ENCODE measurements around the gene ARMC2. TPM values are rescaled to one million over a fixed set of nuclear protein-coding genes. Genes with fewer than 3 reads are reported as not detected.

ARMC2 gene
- total and polyA plus RNA-seq, 2 donors (not counting 3 experiments of a cell fraction or from before 2014, with no cell fraction given), result 1.7 to 3.7 TPM

DNA sequence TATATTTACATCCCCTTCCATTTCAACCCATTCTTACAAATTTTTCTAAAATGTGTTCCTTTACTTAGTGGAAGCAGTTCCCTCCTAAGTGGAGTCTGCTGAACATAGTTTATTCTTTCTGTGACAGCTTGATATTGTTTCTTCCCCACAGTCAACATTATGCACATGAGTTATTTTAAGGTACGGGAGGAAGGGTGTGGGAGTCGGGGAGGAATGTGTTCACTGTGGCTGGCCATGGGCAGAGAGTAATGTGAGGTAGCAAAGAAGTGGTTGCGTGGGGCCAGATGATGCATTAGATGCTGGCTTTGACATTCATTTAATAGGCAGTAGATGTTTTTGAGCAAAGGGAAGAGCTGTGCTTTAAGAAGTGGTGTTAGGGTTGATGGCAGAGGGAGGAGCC, 98.5 kb downstream of the ARMC2 start:
- POLR2A ChIA-PET, result no interaction called here

More for the DNA sequence above, 98.5 kb downstream of the ARMC2 start:
- Histone ChIP-seq H3K79me2 (ENCODE audit: control insufficient read depth, insufficient read depth, low read length) (no peaks in the 10 kb centered on the region), H3K9me1 (replicated peaks; ENCODE audit: control insufficient read depth, extremely low read depth, insufficient read depth, low read length) (no peaks in the 10 kb centered on the region), H3K9me3 (replicated peaks; ENCODE audit: control insufficient read depth, insufficient read depth, low read length) (no peaks in the 10 kb centered on the region), H3K36me3 (ENCODE audit: control insufficient read depth in 2 of 2, extremely low read depth in 1 of 2, insufficient read depth in 2 of 2, low read length in 2 of 2) (no peaks in the 10 kb centered on the region), H3K4me3 (replicated peaks in 1 of 3; ENCODE audit: insufficient read depth in 1 of 3, low read depth in 1 of 3, low read length in 3 of 3) (no peak overlapping the region), H3K27me3 (ENCODE audit: control insufficient read depth in 2 of 2, insufficient read depth in 2 of 2, low read length in 2 of 2) (no peaks in the 10 kb centered on the region), H3K9ac (replicated peaks; ENCODE audit: extremely low read depth, insufficient read depth, low read length) (no peak overlapping the region), H3K4me1 (ENCODE audit: control insufficient read depth, extremely low read depth, insufficient read depth, low read length) (no peaks in the 10 kb centered on the region), H4K20me1 (replicated peaks; ENCODE audit: control insufficient read depth, extremely low read depth, insufficient read depth, low read length) (no peaks in the 10 kb centered on the region), H3K4me2 (ENCODE audit: insufficient read depth, low read length) (no peak overlapping the region), H2AFZ (ENCODE audit: low read depth, low read length) (no peak overlapping the region), H3K27ac (ENCODE audit: insufficient read depth, low read depth, low read length) (no peak overlapping the region)
- CTCF ChIA-PET, result no interaction called here
- intact Hi-C loops (cut with micrococcal nuclease) (no loop called here), dilution Hi-C loops (cut with MboI; ENCODE audit: extremely low pct_ligation_motif_present, low sequenced_read_pairs) (no loop called here)
- no TSS peak for BruUV-seq (replicated peaks)
- DNase-seq (ENCODE audit: low read depth, low spot score) (no peak), FAIRE-seq (no peak)
- TF ChIP-seq POLR2AphosphoS5 (IDR thresholded peaks at IDR 0.05; ENCODE audit: insufficient read depth, low read depth, low read length) (no peak), JUN (IDR thresholded peaks at IDR 0.05; ENCODE audit: borderline replicate concordance, insufficient read depth, insufficient read length, low read depth) (no peak), EZH2 (IDR thresholded peaks at IDR 0.05; ENCODE audit: borderline replicate concordance, low read depth, low read length, severe bottlenecking) (no peak), POLR2A (IDR thresholded peaks at IDR 0.05; ENCODE audit: low read depth, low read length) (no peak), FOS (IDR thresholded peaks at IDR 0.05; ENCODE audit: borderline replicate concordance, insufficient read depth, low read length) (no peak), MYC (IDR thresholded peaks at IDR 0.05; ENCODE audit: low read depth, low read length) (no peak), GATA2 (IDR thresholded peaks at IDR 0.05; ENCODE audit: insufficient read depth, insufficient read length, low read depth, low read length) (no peak)
- TF ChIP-seq, protein P1, sequence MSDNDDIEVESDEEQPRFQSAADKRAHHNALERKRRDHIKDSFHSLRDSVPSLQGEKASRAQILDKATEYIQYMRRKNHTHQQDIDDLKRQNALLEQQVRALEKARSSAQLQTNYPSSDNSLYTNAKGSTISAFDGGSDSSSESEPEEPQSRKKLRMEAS (IDR thresholded peaks at IDR 0.05; ENCODE audit: insufficient read depth, insufficient read length), result no peak
- TF ChIP-seq, protein P2, sequence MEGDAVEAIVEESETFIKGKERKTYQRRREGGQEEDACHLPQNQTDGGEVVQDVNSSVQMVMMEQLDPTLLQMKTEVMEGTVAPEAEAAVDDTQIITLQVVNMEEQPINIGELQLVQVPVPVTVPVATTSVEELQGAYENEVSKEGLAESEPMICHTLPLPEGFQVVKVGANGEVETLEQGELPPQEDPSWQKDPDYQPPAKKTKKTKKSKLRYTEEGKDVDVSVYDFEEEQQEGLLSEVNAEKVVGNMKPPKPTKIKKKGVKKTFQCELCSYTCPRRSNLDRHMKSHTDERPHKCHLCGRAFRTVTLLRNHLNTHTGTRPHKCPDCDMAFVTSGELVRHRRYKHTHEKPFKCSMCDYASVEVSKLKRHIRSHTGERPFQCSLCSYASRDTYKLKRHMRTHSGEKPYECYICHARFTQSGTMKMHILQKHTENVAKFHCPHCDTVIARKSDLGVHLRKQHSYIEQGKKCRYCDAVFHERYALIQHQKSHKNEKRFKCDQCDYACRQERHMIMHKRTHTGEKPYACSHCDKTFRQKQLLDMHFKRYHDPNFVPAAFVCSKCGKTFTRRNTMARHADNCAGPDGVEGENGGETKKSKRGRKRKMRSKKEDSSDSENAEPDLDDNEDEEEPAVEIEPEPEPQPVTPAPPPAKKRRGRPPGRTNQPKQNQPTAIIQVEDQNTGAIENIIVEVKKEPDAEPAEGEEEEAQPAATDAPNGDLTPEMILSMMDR (IDR thresholded peaks at IDR 0.05; ENCODE audit: extremely low read depth in 1 of 2, insufficient read depth in 1 of 2, low read depth in 1 of 2, low read length in 2 of 2), result no peak
